HepG2 (cell line): ENCODE measurements around the gene LAG3. TPM values are rescaled to one million over a fixed set of nuclear protein-coding genes. Genes with fewer than 3 reads are reported as not detected.

ENCODE experiments used
- ATAC-seq: fragments of 200-7000 bp; cut with Tn5 transposase; 3 replicates; pipeline ENCODE4 v1.9.1; 2020; ENCODE audit warnings: mild to moderate bottlenecking, moderate library complexity
- BruUV-seq: library from RNA; stranded (reverse); fragments of 400-500 nt; replicated peaks from 2 replicates; lab custom pipeline; 2021; lab: Mats Ljungman, UMichigan
- CTCF ChIA-PET: fragments of 300-600 bp; formaldehyde crosslinking; extraction: SDS; loops from one replicate; lab custom pipeline; 2021; ENCODE audit warnings: low total read pairs, inconsistent platforms, low intra/inter-chr PET ratio; lab: Yijun Ruan, JAX
- POLR2A ChIA-PET: fragments of 350-600 bp; sonication (Branson Sonifier 250); formaldehyde crosslinking; loops from one replicate; lab custom pipeline; 2020; ENCODE audit warnings: antibody characterized with exemption, inconsistent platforms; lab: Yijun Ruan, JAX
- DNase-seq: peaks from one replicate; pipeline ENCODE4 v3.0.0-alpha.2; 2015; ENCODE audit warnings: low spot score
- FAIRE-seq: peaks from 3 replicates; lab custom pipeline; 2011; peaks lifted over from hg19 to GRCh38; lab: Jason Lieb, UNC
- H2AFZ ChIP-seq: one replicate; pipeline ENCODE4 v1.6.1; 2011; ENCODE audit warnings: low read length, inconsistent platforms
- H3K27ac ChIP-seq: fragments of 300-600 bp; 3 replicates; pipeline ENCODE4 v1.8.0; 2011; ENCODE audit warnings: mixed run types, mild to moderate bottlenecking, mixed read lengths, low read length, inconsistent platforms; ENCODE audit not compliant: insufficient read depth; ENCODE audit errors: extremely low read length
- H3K27me3 ChIP-seq, 2 experiments: fragments of 200-600 bp in 1 of 2; 2 replicates in 1 of 2; 3 replicates in 1 of 2; pipeline versions ENCODE4 v1.6.0 to v1.8.0; 2011; ENCODE audit warnings: low read length in 2 of 2, mild to moderate bottlenecking in 2 of 2, moderate library complexity in 2 of 2, inconsistent platforms in 1 of 2; ENCODE audit not compliant: insufficient read depth in 2 of 2, control insufficient read depth in 1 of 2
- H3K36me3 ChIP-seq, 2 experiments: fragments of 200-600 bp in 1 of 2; replicated peaks in 1 of 2; 2 replicates in 1 of 2; 3 replicates in 1 of 2; pipeline versions ENCODE4 v1.5.1 to v1.8.0; 2011; ENCODE audit warnings: low read length in 2 of 2, inconsistent platforms in 1 of 2; ENCODE audit not compliant: insufficient read depth in 2 of 2, control insufficient read depth in 1 of 2
- H3K4me1 ChIP-seq: 2 replicates; pipeline ENCODE4 v1.5.1; 2012; ENCODE audit warnings: low read length, inconsistent platforms; ENCODE audit not compliant: insufficient read depth
- H3K4me2 ChIP-seq: 2 replicates; pipeline ENCODE4 v1.6.0; 2011; ENCODE audit warnings: low read depth, low read length, inconsistent platforms
- H3K4me3 ChIP-seq, 3 experiments: fragments of 200-600 bp in 1 of 3; sonication (generic), shearing (Covaris generic) in 1 of 3; replicated peaks in 1 of 3; 2 replicates each; pipeline ENCODE4 v1.5.1; 2011 to 2016; ENCODE audit warnings: low read length in 3 of 3, inconsistent platforms in 2 of 3, low read depth in 2 of 3, mild to moderate bottlenecking in 2 of 3, control low read depth in 1 of 3, mixed read lengths in 1 of 3; ENCODE audit not compliant: insufficient read depth in 1 of 3
- H3K79me2 ChIP-seq: one replicate; pipeline ENCODE4 v1.6.1; 2011; ENCODE audit warnings: low read length, inconsistent platforms; ENCODE audit not compliant: insufficient read depth
- H3K9ac ChIP-seq: 2 replicates; pipeline ENCODE4 v1.6.0; 2011; ENCODE audit warnings: mild to moderate bottlenecking, low read depth, low read length, inconsistent platforms; ENCODE audit not compliant: insufficient read depth
- H3K9me3 ChIP-seq: 2 replicates; pipeline ENCODE4 v1.5.1; 2012; ENCODE audit warnings: mild to moderate bottlenecking, low read length
- H4K20me1 ChIP-seq: 2 replicates; pipeline ENCODE4 v1.6.0; 2011; ENCODE audit warnings: inconsistent platforms, mild to moderate bottlenecking, low read length, moderate library complexity; ENCODE audit not compliant: insufficient read depth
- CCDC6 ChIP-seq: sonication (generic); formaldehyde crosslinking; IDR thresholded peaks from 2 replicates; pipeline ENCODE4 v1.8.1; 2022; ENCODE audit warnings: mild to moderate bottlenecking, missing genetic modification reagents, moderate library complexity
- CHD4 ChIP-seq: fragments of 200-600 bp; sonication (generic); IDR thresholded peaks from 2 replicates; pipeline ENCODE4 v1.7.0; 2017; ENCODE audit warnings: mild to moderate bottlenecking, low read length, borderline replicate concordance
- HNRNPLL ChIP-seq: fragments of 200-400 bp; formaldehyde crosslinking; IDR thresholded peaks from 2 replicates; pipeline ENCODE4 v1.6.1; 2017; ENCODE audit warnings: mild to moderate bottlenecking, low read depth, low read length; ENCODE audit not compliant: poor library complexity, severe bottlenecking
- MED13 ChIP-seq: sonication (generic); formaldehyde crosslinking; IDR thresholded peaks from 2 replicates; pipeline ENCODE4 v1.5.0; 2020; ENCODE audit warnings: missing genetic modification reagents
- PBX3 ChIP-seq: sonication (generic); formaldehyde crosslinking; IDR thresholded peaks from 2 replicates; pipeline ENCODE4 v1.8.1; 2023; ENCODE audit warnings: missing genetic modification reagents, inconsistent platforms, borderline replicate concordance
- SIX1 ChIP-seq: sonication (generic); formaldehyde crosslinking; IDR thresholded peaks from 2 replicates; pipeline ENCODE4 v1.4.0; 2020; ENCODE audit warnings: missing genetic modification reagents, borderline replicate concordance
- ZMYM3 ChIP-seq: sonication (generic); formaldehyde crosslinking; IDR thresholded peaks from 2 replicates; pipeline ENCODE4 v1.5.1; 2020; ENCODE audit warnings: mild to moderate bottlenecking, missing genetic modification reagents
- ZNF225 ChIP-seq: sonication (generic); formaldehyde crosslinking; IDR thresholded peaks from 2 replicates; pipeline ENCODE4 v1.4.0; 2020; ENCODE audit warnings: mild to moderate bottlenecking, missing genetic modification reagents
- WGBS: methylation state at CpG from one replicate; pipeline ENCODE4 v1.1.6; 2017; ENCODE audit warnings: low lambda C conversion rate; 5-methylcytosine and 5-hydroxymethylcytosine counted together
- in situ Hi-C: cut with HindIII; loops from 2 replicates; pipeline ENCODE4 v1.10.0; 2017; ENCODE audit warnings: low pct_unique_long_range_greater_than_20kb; ENCODE audit not compliant: extremely low pct_ligation_motif_present
- intact Hi-C: fragments of 100-400 bp; cut with micrococcal nuclease; formaldehyde crosslinking; loops from one replicate; pipeline ENCODE4 v1.10.0; 2022; ENCODE audit not compliant: unreplicated experiment
- polyA plus RNA-seq, 8 experiments: library from polyadenylated mRNA; depleted of rRNA in 3 of 8; stranded (reverse) in 7 of 8; unstranded in 1 of 8; fragments of >200 nt; fragmentation: Illumina TruSeq in 4 of 8; extraction: Trizol in 4 of 8; gene quantifications; 2 replicates each; pipeline versions ENCODE4 v1.2.1 to v1.2.3, GENCODE V29; 2011 to 2016; ENCODE audit warnings: low read depth in 4 of 8, missing spikeins in 1 of 8, mixed read lengths in 1 of 8; ENCODE audit not compliant: insufficient read depth in 1 of 8
- total RNA-seq, 5 experiments: library from RNA; depleted of rRNA; stranded (reverse); fragments of >200 nt; fragmentation: Illumina TruSeq; extraction: Trizol; gene quantifications; 2 replicates each; pipeline ENCODE4 v1.2.3, GENCODE V29; 2016; ENCODE audit warnings: low read depth in 1 of 5
- TF ChIP-seq, protein P1 (sequence below): sonication (generic); formaldehyde crosslinking; IDR thresholded peaks from 2 replicates; pipeline ENCODE4 v1.4.0; 2020; ENCODE audit warnings: missing genetic modification reagents
- TF ChIP-seq, protein P2 (sequence below): sonication (generic); formaldehyde crosslinking; IDR thresholded peaks from 2 replicates; pipeline ENCODE4 v1.5.1; 2020; ENCODE audit warnings: mild to moderate bottlenecking, missing genetic modification reagents, moderate library complexity
- TF ChIP-seq, protein P3 (sequence below): sonication (generic); formaldehyde crosslinking; IDR thresholded peaks from 2 replicates; pipeline ENCODE4 v1.8.0; 2023; ENCODE audit warnings: mild to moderate bottlenecking, missing genetic modification reagents

The LAG3 gene
- total and polyA plus RNA-seq, 2 of the 13 experiments (the other 11 are each of a cell fraction or from before 2014, with no cell fraction given): 0.11 to 0.26 TPM

DNA sequence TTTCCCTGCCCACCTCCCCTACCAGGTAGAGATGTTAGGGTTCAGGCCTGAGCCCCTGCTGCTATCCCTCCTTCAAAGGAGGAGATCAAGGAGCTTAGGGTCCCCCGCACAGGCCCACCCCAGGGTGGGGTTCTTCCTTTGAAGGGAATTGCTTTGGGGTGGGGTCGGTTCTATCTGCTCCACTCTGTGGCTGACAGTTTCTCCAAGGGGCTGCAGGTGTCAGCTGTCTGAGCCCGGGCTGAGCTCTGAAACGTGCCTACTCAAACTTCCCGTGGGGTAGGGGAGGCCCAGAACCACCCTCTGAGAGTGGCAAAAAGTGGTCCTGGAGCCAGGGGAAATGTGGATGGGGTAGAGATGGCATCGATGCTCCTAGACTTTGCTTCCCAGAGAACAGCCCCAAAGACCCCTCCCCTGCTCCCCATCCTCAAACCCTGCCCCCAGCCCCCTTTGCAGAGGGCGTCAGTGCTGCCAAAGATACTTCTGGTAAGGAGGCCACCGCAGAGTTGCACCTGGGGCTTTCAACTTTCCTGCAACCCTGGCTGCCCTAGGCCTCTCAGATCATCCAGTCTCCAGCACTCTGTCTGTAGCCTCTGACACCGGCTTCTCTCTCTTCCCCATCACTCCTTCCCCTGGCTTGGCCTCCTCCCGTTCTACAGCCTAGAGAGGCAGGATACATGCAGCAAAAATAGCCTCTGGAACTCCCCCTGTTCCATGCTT is 10.7 kb downstream of the LAG3 start:
- TF ChIP-seq, protein P1, sequence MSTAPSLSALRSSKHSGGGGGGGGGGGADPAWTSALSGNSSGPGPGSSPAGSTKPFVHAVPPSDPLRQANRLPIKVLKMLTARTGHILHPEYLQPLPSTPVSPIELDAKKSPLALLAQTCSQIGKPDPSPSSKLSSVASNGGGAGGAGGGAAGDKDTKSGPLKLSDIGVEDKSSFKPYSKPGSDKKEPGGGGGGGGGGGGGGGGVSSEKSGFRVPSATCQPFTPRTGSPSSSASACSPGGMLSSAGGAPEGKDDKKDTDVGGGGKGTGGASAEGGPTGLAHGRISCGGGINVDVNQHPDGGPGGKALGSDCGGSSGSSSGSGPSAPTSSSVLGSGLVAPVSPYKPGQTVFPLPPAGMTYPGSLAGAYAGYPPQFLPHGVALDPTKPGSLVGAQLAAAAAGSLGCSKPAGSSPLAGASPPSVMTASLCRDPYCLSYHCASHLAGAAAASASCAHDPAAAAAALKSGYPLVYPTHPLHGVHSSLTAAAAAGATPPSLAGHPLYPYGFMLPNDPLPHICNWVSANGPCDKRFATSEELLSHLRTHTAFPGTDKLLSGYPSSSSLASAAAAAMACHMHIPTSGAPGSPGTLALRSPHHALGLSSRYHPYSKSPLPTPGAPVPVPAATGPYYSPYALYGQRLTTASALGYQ (CRISPR knock-in tag): no peak
- no peak for TF ChIP-seq SIX1 (CRISPR knock-in tag)
- TF ChIP-seq CHD4: no peak
- no peak for TF ChIP-seq CCDC6 (CRISPR knock-in tag)
- no peak for TF ChIP-seq MED13 (CRISPR knock-in tag)
- no peak for TF ChIP-seq PBX3 (CRISPR knock-in tag)
- TF ChIP-seq, protein P2, sequence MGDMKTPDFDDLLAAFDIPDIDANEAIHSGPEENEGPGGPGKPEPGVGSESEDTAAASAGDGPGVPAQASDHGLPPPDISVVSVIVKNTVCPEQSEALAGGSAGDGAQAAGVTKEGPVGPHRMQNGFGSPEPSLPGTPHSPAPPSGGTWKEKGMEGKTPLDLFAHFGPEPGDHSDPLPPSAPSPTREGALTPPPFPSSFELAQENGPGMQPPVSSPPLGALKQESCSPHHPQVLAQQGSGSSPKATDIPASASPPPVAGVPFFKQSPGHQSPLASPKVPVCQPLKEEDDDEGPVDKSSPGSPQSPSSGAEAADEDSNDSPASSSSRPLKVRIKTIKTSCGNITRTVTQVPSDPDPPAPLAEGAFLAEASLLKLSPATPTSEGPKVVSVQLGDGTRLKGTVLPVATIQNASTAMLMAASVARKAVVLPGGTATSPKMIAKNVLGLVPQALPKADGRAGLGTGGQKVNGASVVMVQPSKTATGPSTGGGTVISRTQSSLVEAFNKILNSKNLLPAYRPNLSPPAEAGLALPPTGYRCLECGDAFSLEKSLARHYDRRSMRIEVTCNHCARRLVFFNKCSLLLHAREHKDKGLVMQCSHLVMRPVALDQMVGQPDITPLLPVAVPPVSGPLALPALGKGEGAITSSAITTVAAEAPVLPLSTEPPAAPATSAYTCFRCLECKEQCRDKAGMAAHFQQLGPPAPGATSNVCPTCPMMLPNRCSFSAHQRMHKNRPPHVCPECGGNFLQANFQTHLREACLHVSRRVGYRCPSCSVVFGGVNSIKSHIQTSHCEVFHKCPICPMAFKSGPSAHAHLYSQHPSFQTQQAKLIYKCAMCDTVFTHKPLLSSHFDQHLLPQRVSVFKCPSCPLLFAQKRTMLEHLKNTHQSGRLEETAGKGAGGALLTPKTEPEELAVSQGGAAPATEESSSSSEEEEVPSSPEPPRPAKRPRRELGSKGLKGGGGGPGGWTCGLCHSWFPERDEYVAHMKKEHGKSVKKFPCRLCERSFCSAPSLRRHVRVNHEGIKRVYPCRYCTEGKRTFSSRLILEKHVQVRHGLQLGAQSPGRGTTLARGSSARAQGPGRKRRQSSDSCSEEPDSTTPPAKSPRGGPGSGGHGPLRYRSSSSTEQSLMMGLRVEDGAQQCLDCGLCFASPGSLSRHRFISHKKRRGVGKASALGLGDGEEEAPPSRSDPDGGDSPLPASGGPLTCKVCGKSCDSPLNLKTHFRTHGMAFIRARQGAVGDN (CRISPR knock-in tag): no peak
- TF ChIP-seq HNRNPLL: no peak
- no peak for TF ChIP-seq ZMYM3 (CRISPR knock-in tag)
- TF ChIP-seq ZNF225 (CRISPR knock-in tag): no peak
- TF ChIP-seq, protein P3, sequence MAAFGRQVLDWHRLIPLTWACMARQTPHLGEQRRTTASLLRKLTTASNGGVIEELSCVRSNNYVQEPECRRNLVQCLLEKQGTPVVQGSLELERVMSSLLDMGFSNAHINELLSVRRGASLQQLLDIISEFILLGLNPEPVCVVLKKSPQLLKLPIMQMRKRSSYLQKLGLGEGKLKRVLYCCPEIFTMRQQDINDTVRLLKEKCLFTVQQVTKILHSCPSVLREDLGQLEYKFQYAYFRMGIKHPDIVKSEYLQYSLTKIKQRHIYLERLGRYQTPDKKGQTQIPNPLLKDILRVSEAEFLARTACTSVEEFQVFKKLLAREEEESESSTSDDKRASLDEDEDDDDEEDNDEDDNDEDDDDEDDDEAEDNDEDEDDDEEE (CRISPR knock-in tag): no peak
- POLR2A ChIA-PET: interaction anchor here (0.7 to 3.1 kb wide), 4 partner anchors 10 to 59 kb away, joined by 3 to 11 read pairs (median 4); partner anchors contain the start of genes COPS7A and MLF2
- no peak overlapping the region; the same call in 1 of the 2 replicates for H3K4me2 ChIP-seq
- H3K9ac ChIP-seq: no peak overlapping the region
- peaks cover 2 to 16% of the 10 kb centered on the region in 2 experiments; a peak in 2 of 5 replicates for H3K27me3 ChIP-seq
- H2AFZ ChIP-seq: no peak overlapping the region
- H3K36me3 ChIP-seq: no peaks in the 10 kb centered on the region
- FAIRE-seq (no peak), ATAC-seq (no peak), DNase-seq (no peak)
- H4K20me1 ChIP-seq: no peaks in the 10 kb centered on the region
- peaks cover 52% of the 10 kb centered on the region for H3K4me1 ChIP-seq
- BruUV-seq: no TSS peak
- H3K27ac ChIP-seq: no peak overlapping the region
- WGBS: 16% methylated on average over 7 of the region's 10 CpGs
- H3K79me2 ChIP-seq: no peaks in the 10 kb centered on the region
- H3K4me3 ChIP-seq: no peak overlapping the region
- in situ Hi-C loops (loop anchor here (5.0 kb wide), 1 partner anchor 36 kb away; no protein-coding TSS in a partner anchor), intact Hi-C loops (no loop called here)
- CTCF ChIA-PET: no interaction called here
- H3K9me3 ChIP-seq: no peaks in the 10 kb centered on the region
